ENCODE results near the gene HERC6.

DNA sequence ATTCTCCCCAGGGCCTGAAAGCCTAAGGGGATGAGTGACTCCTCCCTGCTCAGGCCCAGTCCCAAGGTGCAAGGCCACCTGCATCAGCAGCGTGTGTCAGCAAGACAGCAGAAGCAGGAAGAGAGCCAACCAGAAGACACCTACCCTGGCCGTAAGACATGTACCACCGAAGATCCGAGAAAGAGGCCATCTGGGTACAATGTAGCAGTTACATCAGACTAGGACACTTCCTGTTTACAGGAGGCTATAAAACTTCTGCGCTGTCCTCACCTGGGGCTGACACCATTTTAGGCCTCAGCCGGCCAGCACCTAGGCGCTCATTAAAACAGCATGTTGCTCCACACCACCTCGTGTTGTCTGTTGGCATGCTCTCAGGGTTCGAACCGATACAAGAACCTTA, 19.1 kb upstream of the HERC6 start:
- TF ChIP-seq TAF1 (IDR thresholded peaks at IDR 0.05; ENCODE audit: low read depth) (no peak), RAD21 (conservative IDR thresholded peaks at IDR 0.05) (no peak), POLR2AphosphoS5 (IDR thresholded peaks at IDR 0.05) (no peak), EP300 (conservative IDR thresholded peaks at IDR 0.05; ENCODE audit: poor library complexity, severe bottlenecking) (no peak), EZH2 (IDR thresholded peaks at IDR 0.05; ENCODE audit: borderline replicate concordance, insufficient read depth, low read length, poor library complexity, severe bottlenecking) (no peak), MXI1 (conservative IDR thresholded peaks at IDR 0.05; ENCODE audit: poor library complexity, severe bottlenecking) (no peak), SMC3 (conservative IDR thresholded peaks at IDR 0.05; ENCODE audit: poor library complexity) (no peak)
- TF ChIP-seq, protein P1, sequence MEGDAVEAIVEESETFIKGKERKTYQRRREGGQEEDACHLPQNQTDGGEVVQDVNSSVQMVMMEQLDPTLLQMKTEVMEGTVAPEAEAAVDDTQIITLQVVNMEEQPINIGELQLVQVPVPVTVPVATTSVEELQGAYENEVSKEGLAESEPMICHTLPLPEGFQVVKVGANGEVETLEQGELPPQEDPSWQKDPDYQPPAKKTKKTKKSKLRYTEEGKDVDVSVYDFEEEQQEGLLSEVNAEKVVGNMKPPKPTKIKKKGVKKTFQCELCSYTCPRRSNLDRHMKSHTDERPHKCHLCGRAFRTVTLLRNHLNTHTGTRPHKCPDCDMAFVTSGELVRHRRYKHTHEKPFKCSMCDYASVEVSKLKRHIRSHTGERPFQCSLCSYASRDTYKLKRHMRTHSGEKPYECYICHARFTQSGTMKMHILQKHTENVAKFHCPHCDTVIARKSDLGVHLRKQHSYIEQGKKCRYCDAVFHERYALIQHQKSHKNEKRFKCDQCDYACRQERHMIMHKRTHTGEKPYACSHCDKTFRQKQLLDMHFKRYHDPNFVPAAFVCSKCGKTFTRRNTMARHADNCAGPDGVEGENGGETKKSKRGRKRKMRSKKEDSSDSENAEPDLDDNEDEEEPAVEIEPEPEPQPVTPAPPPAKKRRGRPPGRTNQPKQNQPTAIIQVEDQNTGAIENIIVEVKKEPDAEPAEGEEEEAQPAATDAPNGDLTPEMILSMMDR (IDR thresholded peaks at IDR 0.05; ENCODE audit: poor library complexity, severe bottlenecking), result no peak
- TF ChIP-seq, protein P2, sequence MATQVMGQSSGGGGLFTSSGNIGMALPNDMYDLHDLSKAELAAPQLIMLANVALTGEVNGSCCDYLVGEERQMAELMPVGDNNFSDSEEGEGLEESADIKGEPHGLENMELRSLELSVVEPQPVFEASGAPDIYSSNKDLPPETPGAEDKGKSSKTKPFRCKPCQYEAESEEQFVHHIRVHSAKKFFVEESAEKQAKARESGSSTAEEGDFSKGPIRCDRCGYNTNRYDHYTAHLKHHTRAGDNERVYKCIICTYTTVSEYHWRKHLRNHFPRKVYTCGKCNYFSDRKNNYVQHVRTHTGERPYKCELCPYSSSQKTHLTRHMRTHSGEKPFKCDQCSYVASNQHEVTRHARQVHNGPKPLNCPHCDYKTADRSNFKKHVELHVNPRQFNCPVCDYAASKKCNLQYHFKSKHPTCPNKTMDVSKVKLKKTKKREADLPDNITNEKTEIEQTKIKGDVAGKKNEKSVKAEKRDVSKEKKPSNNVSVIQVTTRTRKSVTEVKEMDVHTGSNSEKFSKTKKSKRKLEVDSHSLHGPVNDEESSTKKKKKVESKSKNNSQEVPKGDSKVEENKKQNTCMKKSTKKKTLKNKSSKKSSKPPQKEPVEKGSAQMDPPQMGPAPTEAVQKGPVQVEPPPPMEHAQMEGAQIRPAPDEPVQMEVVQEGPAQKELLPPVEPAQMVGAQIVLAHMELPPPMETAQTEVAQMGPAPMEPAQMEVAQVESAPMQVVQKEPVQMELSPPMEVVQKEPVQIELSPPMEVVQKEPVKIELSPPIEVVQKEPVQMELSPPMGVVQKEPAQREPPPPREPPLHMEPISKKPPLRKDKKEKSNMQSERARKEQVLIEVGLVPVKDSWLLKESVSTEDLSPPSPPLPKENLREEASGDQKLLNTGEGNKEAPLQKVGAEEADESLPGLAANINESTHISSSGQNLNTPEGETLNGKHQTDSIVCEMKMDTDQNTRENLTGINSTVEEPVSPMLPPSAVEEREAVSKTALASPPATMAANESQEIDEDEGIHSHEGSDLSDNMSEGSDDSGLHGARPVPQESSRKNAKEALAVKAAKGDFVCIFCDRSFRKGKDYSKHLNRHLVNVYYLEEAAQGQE (IDR thresholded peaks at IDR 0.05; ENCODE audit: borderline replicate concordance), result no peak

Measured in neural cell (in vitro differentiated cells).